GM23338 (cell line): ENCODE results near the gene RAB34. TPM values are rescaled to one million over a fixed set of nuclear protein-coding genes. Genes with fewer than 3 reads are reported as not detected.

ENCODE experiments used
- CREB1 ChIP-seq: fragments of 250-450 bp; sonication (Bioruptor Pico); IDR thresholded peaks from 2 replicates; pipeline ENCODE4 v1.5.0; 2020; ENCODE audit warnings: low read depth, mild to moderate bottlenecking, moderate library complexity
- EZH2phosphoT487 ChIP-seq: fragments of 200-600 bp; sonication (generic); IDR thresholded peaks from one replicate; pipeline ENCODE4 v1.8.1; 2018; ENCODE audit warnings: antibody characterized with exemption; ENCODE audit not compliant: unreplicated experiment
- NANOG ChIP-seq: IDR thresholded peaks from 2 replicates; pipeline ENCODE4 v1.6.1; 2016; ENCODE audit warnings: antibody characterized with exemption, borderline replicate concordance
- POLR2AphosphoS5 ChIP-seq: IDR thresholded peaks from 2 replicates; pipeline ENCODE4 v1.6.1; 2016; ENCODE audit warnings: antibody characterized with exemption, low read depth
- REST ChIP-seq: IDR thresholded peaks from one replicate; pipeline ENCODE4 v1.6.1; 2018; ENCODE audit warnings: antibody characterized with exemption; ENCODE audit not compliant: unreplicated experiment
- ZNF114 ChIP-seq: fragments of 250-450 bp; sonication (Bioruptor Pico); IDR thresholded peaks from 2 replicates; pipeline ENCODE4 v1.5.0; 2020; ENCODE audit warnings: mild to moderate bottlenecking, moderate library complexity
- polyA plus RNA-seq: library from polyadenylated mRNA; unstranded; fragments of >200 nt; fragmentation: Nextera tagmentation; extraction: Ambion mirVana; gene quantifications from 2 replicates; pipeline ENCODE4 v1.2.1, GENCODE V29; 2016
- total RNA-seq: library from RNA; depleted of rRNA; stranded (reverse); fragments of >200 nt; shearing (Covaris generic); gene quantifications from 2 replicates; pipeline ENCODE4 v1.2.3, GENCODE V29; 2014
- TF ChIP-seq, protein P1 (sequence below): fragments of 250-450 bp; sonication (Bioruptor Pico); IDR thresholded peaks from 2 replicates; pipeline ENCODE4 v1.5.0; 2020; ENCODE audit warnings: mild to moderate bottlenecking, moderate library complexity

RAB34 gene
- total and polyA plus RNA-seq, 2 experiments from 2014 or later: 184 to 394 TPM

GRCh38 chr17:28743243-28744103, 25.8 kb upstream of the RAB34 start, which contains the start of gene TRAF4 (continued):
- TF ChIP-seq, protein P1, sequence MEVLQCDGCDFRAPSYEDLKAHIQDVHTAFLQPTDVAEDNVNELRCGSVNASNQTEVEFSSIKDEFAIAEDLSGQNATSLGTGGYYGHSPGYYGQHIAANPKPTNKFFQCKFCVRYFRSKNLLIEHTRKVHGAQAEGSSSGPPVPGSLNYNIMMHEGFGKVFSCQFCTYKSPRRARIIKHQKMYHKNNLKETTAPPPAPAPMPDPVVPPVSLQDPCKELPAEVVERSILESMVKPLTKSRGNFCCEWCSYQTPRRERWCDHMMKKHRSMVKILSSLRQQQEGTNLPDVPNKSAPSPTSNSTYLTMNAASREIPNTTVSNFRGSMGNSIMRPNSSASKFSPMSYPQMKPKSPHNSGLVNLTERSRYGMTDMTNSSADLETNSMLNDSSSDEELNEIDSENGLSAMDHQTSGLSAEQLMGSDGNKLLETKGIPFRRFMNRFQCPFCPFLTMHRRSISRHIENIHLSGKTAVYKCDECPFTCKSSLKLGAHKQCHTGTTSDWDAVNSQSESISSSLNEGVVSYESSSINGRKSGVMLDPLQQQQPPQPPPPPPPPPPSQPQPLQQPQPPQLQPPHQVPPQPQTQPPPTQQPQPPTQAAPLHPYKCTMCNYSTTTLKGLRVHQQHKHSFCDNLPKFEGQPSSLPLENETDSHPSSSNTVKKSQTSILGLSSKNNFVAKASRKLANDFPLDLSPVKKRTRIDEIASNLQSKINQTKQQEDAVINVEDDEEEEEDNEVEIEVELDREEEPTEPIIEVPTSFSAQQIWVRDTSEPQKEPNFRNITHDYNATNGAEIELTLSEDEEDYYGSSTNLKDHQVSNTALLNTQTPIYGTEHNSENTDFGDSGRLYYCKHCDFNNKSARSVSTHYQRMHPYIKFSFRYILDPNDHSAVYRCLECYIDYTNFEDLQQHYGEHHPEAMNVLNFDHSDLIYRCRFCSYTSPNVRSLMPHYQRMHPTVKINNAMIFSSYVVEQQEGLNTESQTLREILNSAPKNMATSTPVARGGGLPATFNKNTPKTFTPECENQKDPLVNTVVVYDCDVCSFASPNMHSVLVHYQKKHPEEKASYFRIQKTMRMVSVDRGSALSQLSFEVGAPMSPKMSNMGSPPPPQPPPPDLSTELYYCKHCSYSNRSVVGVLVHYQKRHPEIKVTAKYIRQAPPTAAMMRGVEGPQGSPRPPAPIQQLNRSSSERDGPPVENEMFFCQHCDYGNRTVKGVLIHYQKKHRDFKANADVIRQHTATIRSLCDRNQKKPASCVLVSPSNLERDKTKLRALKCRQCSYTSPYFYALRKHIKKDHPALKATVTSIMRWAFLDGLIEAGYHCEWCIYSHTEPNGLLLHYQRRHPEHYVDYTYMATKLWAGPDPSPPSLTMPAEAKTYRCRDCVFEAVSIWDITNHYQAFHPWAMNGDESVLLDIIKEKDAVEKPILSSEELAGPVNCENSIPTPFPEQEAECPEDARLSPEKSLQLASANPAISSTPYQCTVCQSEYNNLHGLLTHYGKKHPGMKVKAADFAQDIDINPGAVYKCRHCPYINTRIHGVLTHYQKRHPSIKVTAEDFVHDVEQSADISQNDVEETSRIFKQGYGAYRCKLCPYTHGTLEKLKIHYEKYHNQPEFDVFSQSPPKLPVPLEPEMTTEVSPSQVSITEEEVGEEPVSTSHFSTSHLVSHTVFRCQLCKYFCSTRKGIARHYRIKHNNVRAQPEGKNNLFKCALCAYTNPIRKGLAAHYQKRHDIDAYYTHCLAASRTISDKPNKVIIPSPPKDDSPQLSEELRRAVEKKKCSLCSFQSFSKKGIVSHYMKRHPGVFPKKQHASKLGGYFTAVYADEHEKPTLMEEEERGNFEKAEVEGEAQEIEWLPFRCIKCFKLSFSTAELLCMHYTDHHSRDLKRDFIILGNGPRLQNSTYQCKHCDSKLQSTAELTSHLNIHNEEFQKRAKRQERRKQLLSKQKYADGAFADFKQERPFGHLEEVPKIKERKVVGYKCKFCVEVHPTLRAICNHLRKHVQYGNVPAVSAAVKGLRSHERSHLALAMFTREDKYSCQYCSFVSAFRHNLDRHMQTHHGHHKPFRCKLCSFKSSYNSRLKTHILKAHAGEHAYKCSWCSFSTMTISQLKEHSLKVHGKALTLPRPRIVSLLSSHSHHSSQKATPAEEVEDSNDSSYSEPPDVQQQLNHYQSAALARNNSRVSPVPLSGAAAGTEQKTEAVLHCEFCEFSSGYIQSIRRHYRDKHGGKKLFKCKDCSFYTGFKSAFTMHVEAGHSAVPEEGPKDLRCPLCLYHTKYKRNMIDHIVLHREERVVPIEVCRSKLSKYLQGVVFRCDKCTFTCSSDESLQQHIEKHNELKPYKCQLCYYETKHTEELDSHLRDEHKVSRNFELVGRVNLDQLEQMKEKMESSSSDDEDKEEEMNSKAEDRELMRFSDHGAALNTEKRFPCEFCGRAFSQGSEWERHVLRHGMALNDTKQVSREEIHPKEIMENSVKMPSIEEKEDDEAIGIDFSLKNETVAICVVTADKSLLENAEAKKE (CRISPR knock-in tag): no peak
- no peak for TF ChIP-seq ZNF114
- TF ChIP-seq NANOG: no peak
- TF ChIP-seq REST: no peak
- no peak for TF ChIP-seq EZH2phosphoT487
- TF ChIP-seq CREB1 (CRISPR knock-in tag): peak; percentile 19; the same call in 1 of the 2 replicates
- TF ChIP-seq POLR2AphosphoS5: peak; percentile 38
